C4-2B (cell line): ENCODE results near the gene R3HCC1L.

Experiments
- H3K27ac ChIP-seq: fragments of 450-650 bp; 2 replicates; pipeline ENCODE4 v1.5.1; 2017
- ZFX ChIP-seq: fragments of 450-650 bp; IDR thresholded peaks from 2 replicates; pipeline ENCODE4 v1.6.1; 2017
- TF ChIP-seq, protein P1 (sequence below): fragments of 450-650 bp; conservative IDR thresholded peaks from 2 replicates; pipeline ENCODE4 v1.5.1; 2017; ENCODE audit warnings: mild to moderate bottlenecking

The R3HCC1L gene

DNA sequence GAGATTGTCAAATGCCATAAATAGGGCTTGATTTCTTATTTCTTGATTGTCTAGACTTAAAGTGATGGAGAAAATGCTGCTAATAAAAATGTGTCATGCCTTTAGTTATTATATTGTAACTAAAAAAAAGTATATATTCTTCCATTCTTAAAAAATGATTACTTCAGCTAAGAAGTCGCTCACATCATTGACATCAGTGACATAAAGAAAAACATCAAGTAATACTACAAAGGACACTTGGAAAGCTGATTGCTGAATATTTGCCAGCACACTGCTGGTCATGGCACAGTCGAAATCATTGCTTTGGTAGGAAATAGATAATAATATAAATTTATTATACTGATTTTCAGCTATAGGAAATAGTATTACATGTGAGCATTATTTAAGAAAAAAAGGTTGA is 70.9 kb downstream of the R3HCC1L start:
- TF ChIP-seq, protein P1, sequence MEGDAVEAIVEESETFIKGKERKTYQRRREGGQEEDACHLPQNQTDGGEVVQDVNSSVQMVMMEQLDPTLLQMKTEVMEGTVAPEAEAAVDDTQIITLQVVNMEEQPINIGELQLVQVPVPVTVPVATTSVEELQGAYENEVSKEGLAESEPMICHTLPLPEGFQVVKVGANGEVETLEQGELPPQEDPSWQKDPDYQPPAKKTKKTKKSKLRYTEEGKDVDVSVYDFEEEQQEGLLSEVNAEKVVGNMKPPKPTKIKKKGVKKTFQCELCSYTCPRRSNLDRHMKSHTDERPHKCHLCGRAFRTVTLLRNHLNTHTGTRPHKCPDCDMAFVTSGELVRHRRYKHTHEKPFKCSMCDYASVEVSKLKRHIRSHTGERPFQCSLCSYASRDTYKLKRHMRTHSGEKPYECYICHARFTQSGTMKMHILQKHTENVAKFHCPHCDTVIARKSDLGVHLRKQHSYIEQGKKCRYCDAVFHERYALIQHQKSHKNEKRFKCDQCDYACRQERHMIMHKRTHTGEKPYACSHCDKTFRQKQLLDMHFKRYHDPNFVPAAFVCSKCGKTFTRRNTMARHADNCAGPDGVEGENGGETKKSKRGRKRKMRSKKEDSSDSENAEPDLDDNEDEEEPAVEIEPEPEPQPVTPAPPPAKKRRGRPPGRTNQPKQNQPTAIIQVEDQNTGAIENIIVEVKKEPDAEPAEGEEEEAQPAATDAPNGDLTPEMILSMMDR = no peak
- TF ChIP-seq ZFX = no peak
- no peak overlapping the region for H3K27ac ChIP-seq

DNA sequence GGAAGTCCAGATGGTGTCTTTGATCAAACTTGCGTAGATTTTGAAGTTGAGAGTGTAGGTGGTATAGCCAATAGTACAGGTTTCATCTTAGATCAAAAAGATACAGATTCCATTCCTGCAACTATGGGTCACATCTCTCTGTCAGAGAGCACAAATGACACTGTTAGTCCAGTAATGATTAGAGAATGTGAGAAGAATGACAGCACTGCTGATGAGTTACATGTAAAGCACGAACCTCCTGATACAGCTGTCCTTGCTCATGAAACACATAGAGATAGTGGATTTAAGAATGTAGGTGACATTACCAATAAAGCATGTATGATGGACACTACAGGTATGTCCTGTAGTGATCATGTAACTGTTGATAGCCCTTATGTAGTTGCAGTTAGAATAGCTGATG is 74.5 kb downstream of the R3HCC1L start:
- H3K27ac ChIP-seq = no peak overlapping the region
- TF ChIP-seq, protein P1 = no peak
- TF ChIP-seq ZFX = no peak

DNA sequence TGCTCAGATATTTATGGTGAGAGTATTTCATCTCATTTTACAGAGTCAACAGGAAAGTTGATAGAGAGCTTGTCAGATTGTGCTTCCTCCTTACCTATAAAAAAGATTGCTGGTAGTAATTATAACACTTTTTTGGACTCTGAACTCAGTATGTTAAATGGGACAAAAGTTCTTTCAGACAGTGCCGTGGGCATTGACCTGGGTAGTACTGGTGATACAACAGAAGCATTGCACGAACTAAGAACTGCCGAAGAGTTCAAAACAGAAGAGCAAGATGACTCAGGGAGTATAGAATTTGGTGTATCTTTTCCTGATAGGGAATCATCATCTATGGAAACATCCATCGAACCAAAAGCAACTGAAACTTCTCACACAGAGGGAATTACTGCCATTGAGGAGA is 75.0 kb downstream of the R3HCC1L start:
- H3K27ac ChIP-seq = no peak overlapping the region

DNA sequence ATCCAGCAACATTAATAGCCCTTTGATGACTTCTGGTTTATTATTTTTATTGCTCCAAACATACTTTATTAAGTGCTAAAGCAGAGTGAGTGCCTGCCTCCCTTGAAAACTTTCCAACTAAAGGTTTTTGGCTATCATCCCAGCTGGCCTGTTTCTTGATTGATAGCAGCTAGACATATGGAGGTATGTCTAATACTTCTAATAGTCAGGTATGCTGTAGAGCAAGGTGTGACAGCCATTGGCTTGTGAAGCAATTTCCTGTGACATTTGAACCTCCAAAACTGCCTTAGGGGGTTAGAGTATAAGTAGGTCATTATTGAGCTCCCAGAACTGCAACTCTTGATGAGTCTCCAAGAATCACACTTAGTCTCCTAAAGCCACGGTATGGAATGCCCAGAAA is 77.7 kb downstream of the R3HCC1L start:
- no peak for TF ChIP-seq ZFX
- TF ChIP-seq, protein P1 = no peak

More for the DNA sequence above, 75.0 kb downstream of the R3HCC1L start:
- TF ChIP-seq, protein P1 = no peak
- no peak for TF ChIP-seq ZFX

DNA sequence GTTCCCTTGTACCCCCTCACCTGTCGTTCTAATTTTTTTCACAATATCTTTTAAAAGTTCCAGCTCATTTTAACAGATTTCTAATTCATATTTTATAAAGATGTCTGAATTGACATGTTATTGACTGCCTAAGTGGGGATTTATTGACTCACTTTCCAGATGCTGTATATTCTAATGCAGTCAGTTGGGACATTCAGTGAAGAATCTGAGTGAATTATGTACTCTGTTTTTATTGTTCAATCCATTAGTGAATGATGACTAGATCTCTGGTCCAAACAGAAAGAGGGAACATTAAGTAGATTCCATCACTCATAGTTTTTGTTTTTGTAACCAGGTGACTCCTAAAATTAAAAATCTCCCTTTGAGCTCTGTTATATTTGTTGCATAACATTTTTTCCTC is 79.3 kb downstream of the R3HCC1L start:
- H3K27ac ChIP-seq = no peak overlapping the region
- TF ChIP-seq, protein P1 = no peak
- no peak for TF ChIP-seq ZFX

More for the DNA sequence above, 77.7 kb downstream of the R3HCC1L start:
- H3K27ac ChIP-seq = no peak overlapping the region

DNA sequence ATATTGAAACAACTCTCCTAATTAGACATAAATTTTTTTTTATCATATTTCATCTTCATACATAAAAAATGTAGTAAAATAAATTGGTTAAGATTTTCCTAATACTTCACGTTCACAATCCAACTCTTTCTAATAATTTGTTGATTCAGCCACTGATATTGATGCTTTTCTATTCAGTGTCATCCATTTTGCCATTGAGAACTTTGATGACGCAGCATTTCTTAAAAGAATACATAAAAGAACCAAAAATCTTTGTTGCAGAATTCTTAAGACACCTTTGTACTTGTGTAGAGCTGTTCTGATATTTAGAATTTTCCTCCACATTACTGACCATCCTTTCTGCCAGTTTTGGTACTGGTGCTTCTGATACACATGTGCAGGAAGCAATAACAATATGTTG is 80.9 kb downstream of the R3HCC1L start:
- no peak overlapping the region for H3K27ac ChIP-seq
- TF ChIP-seq, protein P1 = no peak
- no peak for TF ChIP-seq ZFX

DNA sequence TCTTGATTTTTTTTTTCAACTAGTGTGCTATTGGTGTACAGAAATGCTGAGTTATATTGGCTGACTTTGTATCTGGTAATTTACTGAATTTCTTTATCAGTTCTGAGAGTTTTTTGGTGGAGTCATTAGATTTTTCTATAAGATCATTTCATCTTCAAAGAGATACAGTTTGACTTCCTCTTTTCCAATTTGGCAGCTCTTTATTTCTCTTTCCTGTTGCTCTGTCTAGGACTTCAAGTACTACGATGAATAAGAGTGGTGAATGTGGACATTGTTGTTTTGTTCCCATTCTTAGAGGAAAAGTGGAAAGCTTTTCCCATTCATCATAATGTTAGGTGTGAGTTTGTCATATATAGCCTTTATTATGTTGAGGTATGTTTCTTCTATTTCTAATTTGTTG is 83.3 kb downstream of the R3HCC1L start:
- TF ChIP-seq ZFX = no peak
- TF ChIP-seq, protein P1 = no peak
- H3K27ac ChIP-seq = no peak overlapping the region

DNA sequence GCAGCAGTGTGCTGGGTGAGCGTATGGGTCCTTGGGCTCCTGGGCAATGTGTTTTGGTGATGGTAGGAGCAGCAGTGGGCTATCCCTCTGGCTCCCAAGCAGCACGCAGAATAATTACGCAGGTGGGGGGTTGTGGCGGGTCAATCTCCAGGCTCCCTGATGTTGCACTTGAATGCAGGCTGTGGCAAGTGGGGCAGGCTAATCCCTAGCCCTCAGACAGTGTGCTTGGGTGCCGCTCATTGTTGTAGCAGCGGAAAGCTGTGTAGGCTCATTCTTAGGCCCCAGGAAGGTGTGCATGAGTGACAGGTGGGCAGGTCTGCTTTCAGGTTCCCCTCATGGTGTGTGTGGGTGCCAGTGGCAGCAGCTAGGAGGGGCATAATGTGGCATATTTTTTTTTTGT is 89.4 kb downstream of the R3HCC1L start:
- H3K27ac ChIP-seq = no peak overlapping the region
- TF ChIP-seq, protein P1 = no peak
- TF ChIP-seq ZFX = no peak
